Spleen (tissue), 11 donors: ENCODE measurements around the gene NTSR1. TPM values are rescaled to one million over a fixed set of nuclear protein-coding genes. Genes with fewer than 3 reads are reported as not detected.

Experiments
- DNase-seq: peaks from one replicate; pipeline ENCODE4 v3.0.0-alpha.2; 2020
- H3K27ac ChIP-seq, 8 donors: fragments of 200-600 bp; sonication (generic) in 7 of 8; 1 replicate in 4 of 8; 2 replicates in 4 of 8; pipeline versions ENCODE4 v1.5.0 to v1.8.0; 2016 to 2021; ENCODE audit warnings: inconsistent platforms in 4 of 8, mild to moderate bottlenecking in 4 of 8, moderate library complexity in 1 of 8
- H3K27me3 ChIP-seq, 7 donors: fragments of 200-600 bp; sonication (generic) in 6 of 7; replicated peaks in 1 of 7; 1 replicate in 4 of 7; 2 replicates in 3 of 7; pipeline versions ENCODE4 v1.5.0 to v1.8.0; 2016 to 2021; ENCODE audit warnings: inconsistent platforms in 3 of 7, mild to moderate bottlenecking in 1 of 7
- H3K36me3 ChIP-seq, 6 donors: fragments of 200-600 bp; sonication (generic) in 5 of 6; 1 replicate in 4 of 6; 2 replicates in 2 of 6; pipeline versions ENCODE4 v1.5.0 to v1.8.0; 2016 to 2021; ENCODE audit warnings: inconsistent platforms in 2 of 6
- H3K4me1 ChIP-seq, 6 donors: fragments of 200-600 bp; sonication (generic) in 5 of 6; 1 replicate in 3 of 6; 2 replicates in 3 of 6; pipeline versions ENCODE4 v1.5.0 to v1.8.0; 2016 to 2021; ENCODE audit warnings: inconsistent platforms in 3 of 6
- H3K4me3 ChIP-seq, 8 donors: fragments of 200-600 bp; sonication (generic) in 7 of 8; 1 replicate in 4 of 8; 2 replicates in 4 of 8; pipeline versions ENCODE4 v1.5.0 to v1.8.0; 2016 to 2021; ENCODE audit warnings: inconsistent platforms in 4 of 8, mild to moderate bottlenecking in 4 of 8, moderate library complexity in 2 of 8
- H3K9me3 ChIP-seq, 8 donors: fragments of 200-600 bp; sonication (generic) in 7 of 8; 1 replicate in 4 of 8; 2 replicates in 4 of 8; pipeline versions ENCODE4 v1.5.0 to v1.8.0; 2016 to 2021; ENCODE audit warnings: inconsistent platforms in 4 of 8
- CTCF ChIP-seq, 11 experiments: fragments of 200-600 bp in 7 of 11; fragments of 450-650 bp in 4 of 11; sonication (generic) in 4 of 11; IDR thresholded peaks in 8 of 11; conservative IDR thresholded peaks in 3 of 11; 1 replicate in 7 of 11; 2 replicates in 4 of 11; pipeline versions ENCODE4 v1.4.0 to v1.8.0; 2016 to 2021; ENCODE audit warnings: antibody characterized with exemption in 11 of 11, inconsistent platforms in 4 of 11, mild to moderate bottlenecking in 1 of 11
- POLR2A ChIP-seq, 3 donors: fragments of 450-650 bp; IDR thresholded peaks; one replicate each; pipeline ENCODE4 v1.5.1; 2017; ENCODE audit warnings: antibody characterized with exemption in 3 of 3, mild to moderate bottlenecking in 1 of 3
- POLR2AphosphoS5 ChIP-seq, 3 donors: sonication (generic); formaldehyde crosslinking; IDR thresholded peaks; one replicate each; pipeline ENCODE4 v1.5.1; 2017; ENCODE audit warnings: antibody characterized with exemption in 3 of 3
- WGBS, 5 donors: extraction: QIAGEN DNeasy Blood & Tissue Kit in 3 of 5; methylation state at CpG; one replicate each; pipeline versions ENCODE4 v1.1.5 to v1.1.7; 2013 to 2018; 5-methylcytosine and 5-hydroxymethylcytosine counted together
- intact Hi-C: fragments of 100-400 bp; cut with DNase I; formaldehyde crosslinking; loops from one replicate; pipeline ENCODE4 v1.15.0; 2023; ENCODE audit warnings: low total_unique reads
- polyA plus RNA-seq, 3 donors: library from polyadenylated mRNA; stranded (reverse); fragments of 200-250 nt; gene quantifications; one replicate each; pipeline ENCODE4 v1.2.1, GENCODE V29; 2013
- total RNA-seq, 7 donors: library from RNA; depleted of rRNA in 3 of 7; stranded (reverse); fragments of >200 nt in 3 of 7; fragmentation: NEBNext Ultra II Directional in 4 of 7; extraction: Animal tissue kit (Norgen Biotek cat#: 25700) in 4 of 7; gene quantifications; one replicate each; pipeline versions ENCODE4 v1.1.0 to v1.2.1, GENCODE V29; 2016 to 2021
- donor health status: healthy with polysubstance abuse.
- donor health status: DM: no; HTN: no; CAD: no; lungs with moderate emphysema.
- donor health status: DM: no; HTN: no; CAD: no.
- donor health status: Bipolar disorder and iron deficiency.
- donor health status: healthy.
- donor health status: DM: no; HTN: no; CAD: no.
- donor health status: DM: yes; HTN: yes; CAD: no.

The NTSR1 gene
- total and polyA plus RNA-seq, 10 donors, result 0.14 to 5.7 (median 0.71) TPM

GRCh38 chr20:62751551-62752150 is 43.0 kb downstream of the NTSR1 start:
- peak; percentile 40 for DNase-seq
- intact Hi-C loops, result no loop called here
- Histone ChIP-seq H3K27me3 (peaks cover 0 to 46% (median 9%) of the 10 kb centered on the region in 7 donors), H3K4me3 (no peak overlapping the region), H3K4me1 (peaks cover 0 to 9% (median 0%) of the 10 kb centered on the region in 6 donors), H3K9me3 (peaks cover 0 to 7% (median 0%) of the 10 kb centered on the region in 8 donors), H3K27ac (no peak overlapping the region), H3K36me3 (no peaks in the 10 kb centered on the region)
- WGBS, 5 donors, result 62 to 76% (median 68%) methylated on average over 13 to 14 of the region's 14 CpGs
- TF ChIP-seq CTCF (IDR thresholded peaks at IDR 0.05 in 8 of 11, conservative IDR thresholded peaks at IDR 0.05 in 3 of 11) (no peak), POLR2A (IDR thresholded peaks at IDR 0.05) (no peak)

DNA sequence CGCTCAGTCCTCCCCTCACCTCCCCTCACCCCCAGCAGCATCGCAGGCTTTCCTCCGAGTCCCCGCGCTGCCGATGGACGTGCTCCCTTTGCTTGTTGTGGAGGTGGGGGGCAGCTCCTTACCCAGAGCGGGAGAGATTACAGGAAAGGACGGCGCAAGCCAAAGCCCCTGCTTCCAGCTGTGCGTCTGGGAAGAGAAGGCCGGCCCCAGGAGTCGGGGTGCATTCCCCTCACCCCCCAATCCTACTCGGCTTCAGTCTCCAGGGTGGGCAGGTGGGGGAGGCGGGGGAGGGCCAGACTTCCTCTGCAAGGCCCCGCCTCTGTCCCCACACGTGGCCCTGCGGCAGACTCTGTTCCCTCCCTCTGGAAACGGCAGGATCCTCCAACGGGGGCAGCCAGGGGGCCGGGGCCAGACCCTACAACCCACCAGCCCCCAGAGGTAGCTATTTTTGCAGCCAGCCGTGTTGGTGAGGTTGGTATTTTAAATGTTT is 43.6 kb downstream of the NTSR1 start:
- Histone ChIP-seq H3K36me3 (no peaks in the 10 kb centered on the region), H3K27me3 (peaks cover 0 to 48% (median 9%) of the 10 kb centered on the region in 7 donors), H3K4me3 (no peak overlapping the region), H3K4me1 (peaks cover 0 to 9% (median 0%) of the 10 kb centered on the region in 6 donors), H3K27ac (no peak overlapping the region), H3K9me3 (peaks cover 0 to 7% (median 0%) of the 10 kb centered on the region in 8 donors)
- TF ChIP-seq CTCF (IDR thresholded peaks at IDR 0.05 in 8 of 11, conservative IDR thresholded peaks at IDR 0.05 in 3 of 11) (no peak), POLR2AphosphoS5 (IDR thresholded peaks at IDR 0.05) (no peak), POLR2A (IDR thresholded peaks at IDR 0.05) (no peak)
- DNase-seq, result peak; percentile 51
- 5 to 12% (median 11%) methylated on average over 13 to 22 of the region's 22 CpGs for WGBS, 5 donors
- intact Hi-C loops, result no loop called here

GRCh38 chr20:62752671-62753501 is 44.2 kb downstream of the NTSR1 start:
- no peak overlapping the region for H3K27ac ChIP-seq
- H3K4me1 ChIP-seq, result peaks cover 0 to 9% (median 0%) of the 10 kb centered on the region in 6 donors
- WGBS, 5 donors, result 80 to 84% (median 82%) methylated on average over 15 to 29 of the region's 29 CpGs
- peak; percentile 54 for DNase-seq
- TF ChIP-seq POLR2AphosphoS5 (IDR thresholded peaks at IDR 0.05), result no peak
- no peak for TF ChIP-seq POLR2A (IDR thresholded peaks at IDR 0.05)
- TF ChIP-seq CTCF (IDR thresholded peaks at IDR 0.05 in 8 of 11, conservative IDR thresholded peaks at IDR 0.05 in 3 of 11), result no peak
- peaks cover 0 to 53% (median 9%) of the 10 kb centered on the region in 7 donors for H3K27me3 ChIP-seq
- H3K4me3 ChIP-seq, result no peak overlapping the region
- H3K36me3 ChIP-seq, result no peaks in the 10 kb centered on the region
- H3K9me3 ChIP-seq, result peaks cover 0 to 7% (median 0%) of the 10 kb centered on the region in 8 donors
- intact Hi-C loops, result no loop called here

- Histone ChIP-seq H3K27ac (no peak overlapping the region), H3K27me3 (peaks cover 0 to 59% (median 9%) of the 10 kb centered on the region in 7 donors), H3K4me1 (peaks cover 0 to 9% (median 0%) of the 10 kb centered on the region in 6 donors), H3K4me3 (no peak overlapping the region), H3K9me3 (peaks cover 0 to 3% (median 0%) of the 10 kb centered on the region in 8 donors), H3K36me3 (no peaks in the 10 kb centered on the region)
- peak; percentile 41 for DNase-seq
- TF ChIP-seq POLR2A (IDR thresholded peaks at IDR 0.05) (no peak), CTCF (IDR thresholded peaks at IDR 0.05 in 8 of 11, conservative IDR thresholded peaks at IDR 0.05 in 3 of 11) (no peak), POLR2AphosphoS5 (IDR thresholded peaks at IDR 0.05) (no peak)
- 91 to 94% (median 93%) methylated on average over 10 to 11 of the region's 11 CpGs for WGBS, 5 donors
- intact Hi-C loops, result no loop called here
These were observed 45.0 kb downstream of the NTSR1 start for GRCh38 chr20:62753626-62754025.
